Choroid plexus epithelial cell (primary cell): Measurements from ENCODE around the gene KBTBD2.
"Not testable (repeated sequence)": the region's sequence is repeated elsewhere in the genome, so short reads cannot be mapped to it uniquely, and the experiment has no call there.

ENCODE experiments used
- DNase-seq: peaks from one replicate; pipeline ENCODE4 v3.0.0-alpha.2; 2010; ENCODE audit warnings: low read depth
- H3K4me3 ChIP-seq: 2 replicates; pipeline ENCODE4 v1.5.1; 2011; ENCODE audit warnings: low read depth, mild to moderate bottlenecking, control low read depth, low read length, moderate library complexity
- CTCF ChIP-seq: conservative IDR thresholded peaks from 2 replicates; pipeline ENCODE4 v1.5.1; 2011; ENCODE audit warnings: low read depth, mild to moderate bottlenecking, control low read depth, inconsistent platforms, low read length, moderate library complexity

KBTBD2 gene

GRCh38 chr7:32846630-32847225 lies 44.8 kb downstream of the KBTBD2 start:
- no peak overlapping the region for H3K4me3 ChIP-seq
- peak; percentile 90 for DNase-seq
- TF ChIP-seq CTCF: peak; percentile 87

GRCh38 chr7:32844748-32845147 lies 46.8 kb downstream of the KBTBD2 start:
- H3K4me3 ChIP-seq, DNase-seq: not testable (repeated sequence)

GRCh38 chr7:32843763-32844162 lies 47.8 kb downstream of the KBTBD2 start:
- not testable (repeated sequence) for H3K4me3 ChIP-seq, DNase-seq

- not testable (repeated sequence) for H3K4me3 ChIP-seq
These were observed 51.7 kb downstream of the KBTBD2 start for GRCh38 chr7:32839846-32840245.

GRCh38 chr7:32828996-32829752 lies 62.4 kb downstream of the KBTBD2 start:
- DNase-seq: peak; percentile 4
- not testable (repeated sequence) for H3K4me3 ChIP-seq

More at GRCh38 chr7:32839846-32840245, 51.7 kb downstream of the KBTBD2 start:
- not testable (repeated sequence) for DNase-seq
